WERI-Rb-1 (cell line): ENCODE results near the gene SH3RF3.

Experiments used
- DNase-seq: peaks from one replicate; pipeline ENCODE4 v3.0.0-alpha.2; 2020
- H3K27ac ChIP-seq: fragments of 250-450 bp; sonication (Bioruptor Pico); 2 replicates; pipeline ENCODE4 v1.5.1; 2020; ENCODE audit warnings: mild to moderate bottlenecking, moderate library complexity
- H3K27me3 ChIP-seq: fragments of 250-450 bp; sonication (Bioruptor Pico); 2 replicates; pipeline ENCODE4 v1.5.1; 2021; ENCODE audit warnings: mild to moderate bottlenecking, low read depth, moderate library complexity; ENCODE audit not compliant: insufficient read depth, severe bottlenecking
- H3K36me3 ChIP-seq: fragments of 250-450 bp; sonication (Bioruptor Pico); 2 replicates; pipeline ENCODE4 v1.5.1; 2020; ENCODE audit warnings: mild to moderate bottlenecking, moderate library complexity
- H3K4me3 ChIP-seq: 2 replicates; pipeline ENCODE4 v1.5.1; 2011; ENCODE audit warnings: low read depth, mild to moderate bottlenecking, control low read depth, low read length
- H3K9me3 ChIP-seq: fragments of 250-450 bp; sonication (Bioruptor Pico); 2 replicates; pipeline ENCODE4 v1.5.1; 2021; ENCODE audit warnings: mild to moderate bottlenecking, moderate library complexity; ENCODE audit not compliant: severe bottlenecking
- TF ChIP-seq, protein P1 (sequence below): IDR thresholded peaks from 2 replicates; pipeline ENCODE4 v1.5.1; 2011; ENCODE audit warnings: low read depth, mild to moderate bottlenecking, control low read depth, inconsistent platforms, low read length

The SH3RF3 gene

DNA sequence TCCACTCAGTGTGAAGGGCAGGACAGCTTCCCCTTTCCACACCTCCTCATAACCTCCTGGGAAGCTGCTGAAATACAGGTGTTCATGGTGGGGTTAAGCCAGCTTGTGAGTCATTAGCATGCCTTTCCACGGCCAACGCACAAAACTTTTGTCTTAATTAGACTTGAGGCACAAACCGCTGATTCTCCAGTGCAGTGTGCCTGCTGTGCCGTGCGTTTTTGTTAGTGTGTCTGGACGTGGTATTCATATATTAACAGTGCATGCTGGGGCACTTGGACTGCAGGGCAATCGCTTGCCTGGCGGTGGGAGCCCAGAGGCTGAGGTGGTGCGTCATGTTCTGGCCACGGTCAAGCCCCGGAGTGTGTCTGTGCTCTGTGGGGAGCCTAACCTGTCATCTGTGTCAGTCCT is 156.2 kb downstream of the SH3RF3 start:
- Histone ChIP-seq H3K27ac (no peak overlapping the region), H3K36me3 (no peaks in the 10 kb centered on the region), H3K4me3 (no peak overlapping the region), H3K9me3 (no peaks in the 10 kb centered on the region), H3K27me3 (no peaks in the 10 kb centered on the region)
- DNase-seq, result no peak
- TF ChIP-seq, protein P1, sequence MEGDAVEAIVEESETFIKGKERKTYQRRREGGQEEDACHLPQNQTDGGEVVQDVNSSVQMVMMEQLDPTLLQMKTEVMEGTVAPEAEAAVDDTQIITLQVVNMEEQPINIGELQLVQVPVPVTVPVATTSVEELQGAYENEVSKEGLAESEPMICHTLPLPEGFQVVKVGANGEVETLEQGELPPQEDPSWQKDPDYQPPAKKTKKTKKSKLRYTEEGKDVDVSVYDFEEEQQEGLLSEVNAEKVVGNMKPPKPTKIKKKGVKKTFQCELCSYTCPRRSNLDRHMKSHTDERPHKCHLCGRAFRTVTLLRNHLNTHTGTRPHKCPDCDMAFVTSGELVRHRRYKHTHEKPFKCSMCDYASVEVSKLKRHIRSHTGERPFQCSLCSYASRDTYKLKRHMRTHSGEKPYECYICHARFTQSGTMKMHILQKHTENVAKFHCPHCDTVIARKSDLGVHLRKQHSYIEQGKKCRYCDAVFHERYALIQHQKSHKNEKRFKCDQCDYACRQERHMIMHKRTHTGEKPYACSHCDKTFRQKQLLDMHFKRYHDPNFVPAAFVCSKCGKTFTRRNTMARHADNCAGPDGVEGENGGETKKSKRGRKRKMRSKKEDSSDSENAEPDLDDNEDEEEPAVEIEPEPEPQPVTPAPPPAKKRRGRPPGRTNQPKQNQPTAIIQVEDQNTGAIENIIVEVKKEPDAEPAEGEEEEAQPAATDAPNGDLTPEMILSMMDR, result no peak

DNA sequence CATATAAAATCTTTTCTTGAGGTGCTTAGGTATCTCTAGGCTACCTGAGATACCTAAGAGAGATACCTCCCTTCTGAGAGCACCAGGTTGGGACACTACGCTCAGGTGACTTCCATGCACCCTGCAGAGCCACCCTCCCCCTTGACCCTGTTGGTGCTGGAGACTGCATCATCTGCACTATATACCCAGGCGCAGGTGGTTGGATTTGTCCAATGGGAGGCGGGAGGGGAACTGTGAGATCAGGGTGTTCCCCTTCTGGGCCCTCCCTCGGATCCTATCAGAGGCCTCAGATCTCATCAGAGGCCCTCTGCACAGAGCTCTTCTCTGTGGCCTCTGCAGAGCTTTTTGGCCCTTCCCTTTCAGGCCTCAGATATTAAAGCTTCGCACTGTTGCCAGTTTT is 158.4 kb downstream of the SH3RF3 start:
- TF ChIP-seq, protein P1, result no peak
- Histone ChIP-seq H3K4me3 (no peak overlapping the region), H3K9me3 (no peaks in the 10 kb centered on the region), H3K36me3 (no peaks in the 10 kb centered on the region), H3K27ac (no peak overlapping the region), H3K27me3 (no peaks in the 10 kb centered on the region)
- no peak for DNase-seq

GRCh38 chr2:109287838-109288237 is 158.8 kb downstream of the SH3RF3 start:
- TF ChIP-seq, protein P1, result no peak
- Histone ChIP-seq H3K36me3 (no peaks in the 10 kb centered on the region), H3K27me3 (no peaks in the 10 kb centered on the region), H3K4me3 (no peak overlapping the region), H3K27ac (no peak overlapping the region), H3K9me3 (no peaks in the 10 kb centered on the region)
- no peak for DNase-seq

GRCh38 chr2:109288544-109289368 is 159.8 kb downstream of the SH3RF3 start:
- DNase-seq, result no peak
- TF ChIP-seq, protein P1, result no peak
- no peak overlapping the region for H3K4me3 ChIP-seq
- no peak overlapping the region for H3K27ac ChIP-seq
- no peaks in the 10 kb centered on the region for H3K27me3 ChIP-seq
- no peaks in the 10 kb centered on the region for H3K9me3 ChIP-seq
- H3K36me3 ChIP-seq, result no peaks in the 10 kb centered on the region

DNA sequence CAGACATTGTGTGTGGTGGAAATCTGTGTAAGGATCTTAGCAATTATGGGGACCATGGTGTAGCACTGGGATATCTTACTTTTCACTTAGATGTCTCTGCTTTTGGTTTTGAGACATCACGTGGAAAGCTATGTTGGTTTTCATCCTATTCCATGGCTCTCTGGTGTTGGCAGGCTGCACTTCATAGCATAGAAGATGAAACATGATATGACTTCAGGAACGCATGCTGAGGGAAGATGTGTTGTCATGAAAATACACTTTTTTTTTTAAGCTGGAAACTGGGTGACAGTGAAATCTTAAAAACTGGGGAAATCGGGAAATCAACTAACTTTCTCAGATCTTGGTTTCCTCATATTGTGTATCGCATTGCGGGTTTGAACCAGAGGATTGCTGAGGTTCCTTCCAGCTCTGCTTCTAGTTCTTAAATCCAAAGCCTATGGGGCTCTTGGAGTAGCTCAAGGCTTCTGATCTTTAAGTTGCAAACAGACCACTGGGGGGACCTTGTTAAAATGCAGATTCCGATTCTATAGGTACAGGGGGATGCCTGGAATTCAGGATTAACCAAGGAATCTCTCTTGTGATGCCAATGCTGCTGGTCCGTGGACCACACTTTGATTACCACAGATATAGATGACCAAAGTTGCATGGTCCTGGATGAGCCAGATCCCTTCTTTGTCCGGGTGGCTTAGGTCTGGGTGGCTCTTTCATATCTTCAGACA is 160.7 kb downstream of the SH3RF3 start:
- H3K4me3 ChIP-seq, result no peak overlapping the region
- no peaks in the 10 kb centered on the region for H3K9me3 ChIP-seq
- no peaks in the 10 kb centered on the region for H3K36me3 ChIP-seq
- H3K27me3 ChIP-seq, result no peaks in the 10 kb centered on the region
- TF ChIP-seq, protein P1, result no peak
- no peak for DNase-seq
- H3K27ac ChIP-seq, result no peak overlapping the region
